SU-DHL-6 (cell line): ENCODE data around the gene LAMA2.

Experiments used
- CTCF ChIP-seq: fragments of 200-600 bp; sonication (generic); IDR thresholded peaks from one replicate; pipeline ENCODE4 v1.5.1; 2017; ENCODE audit warnings: antibody characterized with exemption, mild to moderate bottlenecking, low read length, moderate library complexity; ENCODE audit not compliant: insufficient read depth, poor library complexity, severe bottlenecking
- EZH2phosphoT487 ChIP-seq: fragments of 200-600 bp; sonication (generic), shearing (Covaris generic); conservative IDR thresholded peaks from 2 replicates; pipeline ENCODE4 v1.6.1; 2018; ENCODE audit warnings: mild to moderate bottlenecking, antibody characterized with exemption, low read length, moderate library complexity, mixed read lengths

DNA sequence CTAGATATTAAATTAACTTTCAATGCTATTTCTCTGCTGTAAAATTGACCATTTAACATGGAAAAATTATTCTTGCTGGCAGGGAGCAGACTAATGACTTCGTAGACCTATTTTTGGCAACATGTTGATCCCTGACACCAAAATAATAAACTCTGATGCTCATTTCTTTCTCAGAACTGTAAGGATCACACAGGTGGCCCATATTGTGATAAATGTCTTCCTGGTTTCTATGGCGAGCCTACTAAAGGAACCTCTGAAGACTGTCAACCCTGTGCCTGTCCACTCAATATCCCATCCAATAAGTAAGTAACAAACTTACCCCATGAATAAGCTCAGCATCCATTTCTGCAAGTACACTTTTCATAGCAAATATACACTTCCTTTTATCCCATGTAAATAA lies 387.5 kb downstream of the LAMA2 start:
- TF ChIP-seq CTCF (no peak), EZH2phosphoT487 (no peak)
